Tibial nerve (tissue), 3 donors: ENCODE results near the gene DHRS2.

Source experiments
- POLR2A ChIP-seq, 2 donors: fragments of 450-650 bp; IDR thresholded peaks; one replicate each; pipeline ENCODE4 v1.6.1; 2017; ENCODE audit warnings: antibody characterized with exemption in 2 of 2, mild to moderate bottlenecking in 2 of 2, moderate library complexity in 2 of 2
- TF ChIP-seq, protein P1 (sequence below), 5 experiments: fragments of 200-600 bp in 3 of 5; fragments of 450-650 bp in 2 of 5; sonication (generic) in 3 of 5; IDR thresholded peaks; one replicate each; pipeline ENCODE4 v1.5.1; 2016 to 2019; ENCODE audit warnings: antibody characterized with exemption in 5 of 5, mild to moderate bottlenecking in 3 of 5, moderate library complexity in 2 of 5

DNA sequence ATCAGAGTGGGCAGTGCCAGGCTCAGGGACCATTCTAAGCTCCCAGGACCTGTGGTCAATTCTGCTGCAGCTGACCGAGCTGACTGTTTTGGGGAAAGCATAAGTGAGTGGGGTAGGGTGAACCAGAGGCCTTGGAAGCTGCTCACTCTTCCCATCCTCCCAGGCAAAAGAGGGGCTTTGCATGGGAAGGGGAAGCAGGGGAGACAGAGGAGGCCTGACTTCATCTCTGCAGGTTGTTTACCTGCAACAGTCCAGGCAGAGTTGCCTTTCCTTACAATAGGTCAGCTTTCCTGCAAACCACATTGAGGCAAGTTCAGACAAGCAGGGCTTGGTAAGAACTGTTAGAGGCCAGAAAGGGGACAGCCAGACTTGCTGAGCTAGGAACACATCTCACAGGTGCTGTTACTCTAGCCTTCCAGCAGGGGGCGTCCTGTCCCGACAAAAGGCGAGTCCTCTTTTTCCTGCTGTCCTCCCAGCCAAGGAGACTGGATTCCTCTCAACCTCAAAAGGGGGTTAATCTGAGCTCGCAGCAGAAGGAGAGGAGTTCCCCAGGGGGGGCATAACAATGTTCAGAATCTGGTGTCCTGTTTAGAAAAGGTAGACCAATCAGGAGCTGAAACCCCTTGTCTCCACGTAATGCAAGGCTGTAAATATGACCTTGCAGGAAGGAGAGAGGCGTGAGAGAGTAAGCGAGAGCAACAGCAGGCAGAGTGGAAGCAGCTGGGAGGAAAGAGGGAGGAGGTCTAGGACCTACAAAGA lies 4.3 kb upstream of the DHRS2 start:
- no peak for TF ChIP-seq POLR2A (IDR thresholded peaks at IDR 0.05)
- TF ChIP-seq, protein P1, sequence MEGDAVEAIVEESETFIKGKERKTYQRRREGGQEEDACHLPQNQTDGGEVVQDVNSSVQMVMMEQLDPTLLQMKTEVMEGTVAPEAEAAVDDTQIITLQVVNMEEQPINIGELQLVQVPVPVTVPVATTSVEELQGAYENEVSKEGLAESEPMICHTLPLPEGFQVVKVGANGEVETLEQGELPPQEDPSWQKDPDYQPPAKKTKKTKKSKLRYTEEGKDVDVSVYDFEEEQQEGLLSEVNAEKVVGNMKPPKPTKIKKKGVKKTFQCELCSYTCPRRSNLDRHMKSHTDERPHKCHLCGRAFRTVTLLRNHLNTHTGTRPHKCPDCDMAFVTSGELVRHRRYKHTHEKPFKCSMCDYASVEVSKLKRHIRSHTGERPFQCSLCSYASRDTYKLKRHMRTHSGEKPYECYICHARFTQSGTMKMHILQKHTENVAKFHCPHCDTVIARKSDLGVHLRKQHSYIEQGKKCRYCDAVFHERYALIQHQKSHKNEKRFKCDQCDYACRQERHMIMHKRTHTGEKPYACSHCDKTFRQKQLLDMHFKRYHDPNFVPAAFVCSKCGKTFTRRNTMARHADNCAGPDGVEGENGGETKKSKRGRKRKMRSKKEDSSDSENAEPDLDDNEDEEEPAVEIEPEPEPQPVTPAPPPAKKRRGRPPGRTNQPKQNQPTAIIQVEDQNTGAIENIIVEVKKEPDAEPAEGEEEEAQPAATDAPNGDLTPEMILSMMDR (IDR thresholded peaks at IDR 0.05): peak; percentile 87 to 92 (median 89)
